ENCODE results near the gene NRDC. TPM values are rescaled to one million over a fixed set of nuclear protein-coding genes. Genes with fewer than 3 reads are reported as not detected.

NRDC gene
- total RNA-seq, 2 experiments from 2014 or later, result 119 to 124 TPM

DNA sequence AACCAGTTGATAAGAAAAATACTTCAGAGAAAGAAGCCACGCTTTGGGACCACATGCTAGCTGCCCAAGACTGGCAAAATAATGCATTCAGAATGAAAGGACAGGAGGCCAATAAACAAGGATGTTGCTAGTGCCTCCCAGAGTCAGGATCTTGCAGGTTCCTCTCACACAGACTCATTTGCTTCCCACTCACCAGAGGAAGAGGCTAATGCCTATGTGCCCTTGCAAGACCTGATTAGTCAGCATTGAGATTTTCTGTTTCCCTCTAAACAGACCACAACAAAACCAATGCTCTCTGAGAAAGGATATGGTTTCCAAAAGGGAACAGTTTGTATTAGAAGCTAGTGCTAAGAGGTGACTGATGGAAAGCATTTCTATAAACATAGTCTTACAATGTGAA lies 85.7 kb downstream of the NRDC start:
- POLR2A ChIA-PET, result no interaction called here
- H3K36me3 Mint-ChIP-seq (ENCODE audit: low read depth), result peaks cover 36% of the 10 kb centered on the region
- no peak overlapping the region for H3K4me3 Mint-ChIP-seq
- DNase-seq, result peak; percentile 7
- TF ChIP-seq, protein P1, sequence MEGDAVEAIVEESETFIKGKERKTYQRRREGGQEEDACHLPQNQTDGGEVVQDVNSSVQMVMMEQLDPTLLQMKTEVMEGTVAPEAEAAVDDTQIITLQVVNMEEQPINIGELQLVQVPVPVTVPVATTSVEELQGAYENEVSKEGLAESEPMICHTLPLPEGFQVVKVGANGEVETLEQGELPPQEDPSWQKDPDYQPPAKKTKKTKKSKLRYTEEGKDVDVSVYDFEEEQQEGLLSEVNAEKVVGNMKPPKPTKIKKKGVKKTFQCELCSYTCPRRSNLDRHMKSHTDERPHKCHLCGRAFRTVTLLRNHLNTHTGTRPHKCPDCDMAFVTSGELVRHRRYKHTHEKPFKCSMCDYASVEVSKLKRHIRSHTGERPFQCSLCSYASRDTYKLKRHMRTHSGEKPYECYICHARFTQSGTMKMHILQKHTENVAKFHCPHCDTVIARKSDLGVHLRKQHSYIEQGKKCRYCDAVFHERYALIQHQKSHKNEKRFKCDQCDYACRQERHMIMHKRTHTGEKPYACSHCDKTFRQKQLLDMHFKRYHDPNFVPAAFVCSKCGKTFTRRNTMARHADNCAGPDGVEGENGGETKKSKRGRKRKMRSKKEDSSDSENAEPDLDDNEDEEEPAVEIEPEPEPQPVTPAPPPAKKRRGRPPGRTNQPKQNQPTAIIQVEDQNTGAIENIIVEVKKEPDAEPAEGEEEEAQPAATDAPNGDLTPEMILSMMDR (IDR thresholded peaks at IDR 0.05), result no peak
- H3K9me3 Mint-ChIP-seq, result no peaks in the 10 kb centered on the region
- no peaks in the 10 kb centered on the region for H3K27me3 Mint-ChIP-seq
- CTCF ChIA-PET, result no interaction called here
- H3K4me1 Mint-ChIP-seq (ENCODE audit: low read depth), result peaks cover 13% of the 10 kb centered on the region
- intact Hi-C loops (cut with micrococcal nuclease), result no loop called here
- peak overlapping the region; percentile 38 for H3K27ac Mint-ChIP-seq
- ATAC-seq, result peak; percentile 85

DNA sequence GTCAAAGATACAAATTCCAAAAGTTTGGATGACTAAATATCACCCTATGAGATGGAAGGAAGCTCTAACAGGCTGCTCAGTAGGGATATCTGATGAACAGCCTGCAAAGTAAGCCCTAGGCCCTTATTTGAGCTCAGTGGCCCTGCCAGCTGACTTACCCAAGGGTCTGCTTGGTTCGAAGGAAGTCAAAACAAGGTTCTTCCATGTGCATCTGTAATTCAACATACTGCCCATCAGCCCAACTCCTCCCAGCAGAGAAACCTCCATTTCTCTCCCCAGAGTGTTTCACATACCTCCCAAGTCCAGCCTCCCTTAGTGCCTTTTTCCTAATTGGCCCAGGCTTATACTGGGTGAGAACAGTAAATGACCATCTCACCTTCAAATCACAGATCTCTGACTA lies 86.6 kb downstream of the NRDC start:
- TF ChIP-seq, protein P1 (IDR thresholded peaks at IDR 0.05), result no peak
- no peaks in the 10 kb centered on the region for H3K9me3 Mint-ChIP-seq
- intact Hi-C loops (cut with micrococcal nuclease), result no loop called here
- no peaks in the 10 kb centered on the region for H3K27me3 Mint-ChIP-seq
- H3K4me1 Mint-ChIP-seq (ENCODE audit: low read depth), result peaks cover 13% of the 10 kb centered on the region
- ATAC-seq (no peak), DNase-seq (no peak)
- CTCF ChIA-PET, result no interaction called here
- H3K36me3 Mint-ChIP-seq (ENCODE audit: low read depth), result peaks cover 35% of the 10 kb centered on the region
- POLR2A ChIA-PET, result no interaction called here
- no peak overlapping the region for H3K4me3 Mint-ChIP-seq
- peak overlapping the region; percentile 30 for H3K27ac Mint-ChIP-seq

DNA sequence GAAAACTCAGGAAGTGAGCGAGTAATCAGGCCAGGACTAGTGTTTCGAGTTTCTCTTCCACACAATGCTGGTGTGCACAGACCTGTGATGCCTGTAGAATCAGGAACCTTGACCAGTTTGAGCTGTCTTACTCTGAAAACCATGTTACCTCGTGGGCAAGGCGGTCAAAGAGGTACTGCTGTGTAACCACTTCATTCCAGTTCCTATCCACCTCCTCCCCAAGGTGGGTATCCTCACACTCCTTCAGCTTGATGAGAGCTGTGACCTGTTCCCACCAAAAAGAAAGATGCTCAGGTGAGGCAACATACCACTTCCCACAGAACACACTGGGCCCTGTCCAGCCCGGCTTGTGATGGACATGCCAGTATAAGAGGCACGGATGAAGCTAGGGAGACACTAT lies 88.1 kb downstream of the NRDC start:
- TF ChIP-seq, protein P1 (IDR thresholded peaks at IDR 0.05), result no peak
- DNase-seq (no peak), ATAC-seq (no peak)
- peaks cover 34% of the 10 kb centered on the region for H3K36me3 Mint-ChIP-seq (ENCODE audit: low read depth)
- no peaks in the 10 kb centered on the region for H3K27me3 Mint-ChIP-seq
- ChIA-PET POLR2A (interaction anchor here (0.6 kb wide), 1 partner anchor 19 kb away, joined by 3 read pairs; no protein-coding TSS in a partner anchor), CTCF (interaction anchor here (1.9 kb wide), 1 partner anchor 21 kb away, joined by 7 read pairs; no protein-coding TSS in a partner anchor)
- H3K9me3 Mint-ChIP-seq, result no peaks in the 10 kb centered on the region
- intact Hi-C loops (cut with micrococcal nuclease), result no loop called here
- H3K27ac Mint-ChIP-seq, result peak overlapping the region; percentile 36
- H3K4me3 Mint-ChIP-seq, result no peak overlapping the region
- peaks cover 13% of the 10 kb centered on the region for H3K4me1 Mint-ChIP-seq (ENCODE audit: low read depth)

DNA sequence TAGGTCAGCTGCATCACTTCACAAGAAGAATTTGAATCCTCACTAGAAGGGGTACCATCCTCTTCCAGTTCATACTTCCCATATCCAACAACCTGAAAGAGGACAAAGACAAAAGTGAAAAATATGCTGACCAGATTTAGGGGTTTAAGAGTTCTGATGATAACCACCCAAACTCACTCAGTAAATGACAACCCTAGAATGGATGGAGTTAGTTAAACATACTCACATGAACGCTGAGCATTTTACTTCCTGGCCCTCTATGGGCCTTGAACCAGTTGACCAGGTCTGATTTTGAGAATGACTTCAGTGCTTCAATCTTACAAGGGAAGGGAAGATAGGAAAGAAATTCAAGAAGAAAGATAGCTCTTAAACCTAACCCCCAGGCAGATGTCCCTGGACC lies 89.2 kb downstream of the NRDC start:
- Mint-ChIP-seq H3K36me3 (ENCODE audit: low read depth) (peaks cover 43% of the 10 kb centered on the region), H3K4me1 (ENCODE audit: low read depth) (peaks cover 13% of the 10 kb centered on the region), H3K4me3 (no peak overlapping the region), H3K27ac (peak overlapping the region; percentile 43), H3K27me3 (no peaks in the 10 kb centered on the region), H3K9me3 (no peaks in the 10 kb centered on the region)
- intact Hi-C loops (cut with micrococcal nuclease), result no loop called here
- POLR2A ChIA-PET, result no interaction called here
- ATAC-seq, result no peak
- TF ChIP-seq, protein P1 (IDR thresholded peaks at IDR 0.05), result no peak
- CTCF ChIA-PET, result interaction anchor here (1.9 kb wide), 1 partner anchor 20 kb away, joined by 7 read pairs; no protein-coding TSS in a partner anchor
- no peak for DNase-seq

DNA sequence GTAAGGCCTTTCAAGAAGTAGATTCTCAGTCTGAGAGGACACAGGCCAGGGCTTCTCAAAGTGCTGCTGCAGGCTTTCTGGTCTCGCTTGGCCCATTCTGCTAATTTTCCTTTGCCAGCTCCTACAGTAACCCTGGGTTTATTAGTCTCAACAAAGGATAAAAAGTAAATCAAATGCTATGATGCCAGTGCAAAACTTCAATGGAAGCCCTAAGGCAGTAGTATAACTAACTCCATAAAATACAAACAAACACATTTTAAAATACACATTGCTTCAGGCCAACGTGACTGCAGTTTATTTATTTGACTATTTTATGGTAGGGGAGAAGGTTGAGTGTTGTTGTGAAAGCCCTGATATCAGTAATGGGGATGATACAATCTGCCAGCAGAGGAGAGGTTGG lies 89.6 kb downstream of the NRDC start:
- no peak for DNase-seq
- H3K4me1 Mint-ChIP-seq (ENCODE audit: low read depth), result peaks cover 13% of the 10 kb centered on the region
- H3K36me3 Mint-ChIP-seq (ENCODE audit: low read depth), result peaks cover 46% of the 10 kb centered on the region
- H3K27me3 Mint-ChIP-seq, result no peaks in the 10 kb centered on the region
- no peak overlapping the region for H3K4me3 Mint-ChIP-seq
- ATAC-seq, result no peak
- peak overlapping the region; percentile 43 for H3K27ac Mint-ChIP-seq
- intact Hi-C loops (cut with micrococcal nuclease), result no loop called here
- no peaks in the 10 kb centered on the region for H3K9me3 Mint-ChIP-seq
- CTCF ChIA-PET, result interaction anchor here (1.9 kb wide), 1 partner anchor 20 kb away, joined by 7 read pairs; no protein-coding TSS in a partner anchor
- POLR2A ChIA-PET, result no interaction called here
- TF ChIP-seq, protein P1 (IDR thresholded peaks at IDR 0.05), result no peak

All from activated CD8-positive, alpha-beta T cell treated with anti-CD3 and anti-CD28 coated beads for 36 hours (primary cell).